ENCODE data around the gene ABCC9. TPM values are rescaled to one million over a fixed set of nuclear protein-coding genes. Genes with fewer than 3 reads are reported as not detected.

ABCC9 gene
- total RNA-seq, 1 donor from 2014 or later = 27.5 TPM

- intact Hi-C loops (cut with DNase I) = no loop called here
- ATAC-seq = no peak
- Histone ChIP-seq H3K4me3 (no peak overlapping the region), H3K9me3 (no peaks in the 10 kb centered on the region), H3K27ac (no peak overlapping the region), H3K36me3 (no peaks in the 10 kb centered on the region), H3K4me1 (peaks cover 13% of the 10 kb centered on the region), H3K27me3 (ENCODE audit: low read depth) (no peaks in the 10 kb centered on the region)
- TF ChIP-seq CTCF (IDR thresholded peaks at IDR 0.05) = no peak
- DNase-seq = no peak
These were observed 122.0 kb downstream of the ABCC9 start for GRCh38 chr12:21819236-21819635.

- Histone ChIP-seq H3K4me3 (no peak overlapping the region), H3K36me3 (no peaks in the 10 kb centered on the region), H3K9me3 (no peaks in the 10 kb centered on the region), H3K27ac (no peak overlapping the region), H3K27me3 (ENCODE audit: low read depth) (no peaks in the 10 kb centered on the region), H3K4me1 (peaks cover 13% of the 10 kb centered on the region)
- intact Hi-C loops (cut with DNase I) = no loop called here
- ATAC-seq = no peak
- no peak for DNase-seq
- no peak for TF ChIP-seq CTCF (IDR thresholded peaks at IDR 0.05)
These were observed 122.6 kb downstream of the ABCC9 start for GRCh38 chr12:21818627-21819026.

GRCh38 chr12:21815306-21816062, 125.7 kb downstream of the ABCC9 start:
- Histone ChIP-seq H3K36me3 (no peaks in the 10 kb centered on the region), H3K27ac (no peak overlapping the region), H3K9me3 (no peaks in the 10 kb centered on the region), H3K27me3 (ENCODE audit: low read depth) (no peaks in the 10 kb centered on the region), H3K4me3 (no peak overlapping the region), H3K4me1 (peaks cover 13% of the 10 kb centered on the region)
- DNase-seq = no peak
- TF ChIP-seq CTCF (IDR thresholded peaks at IDR 0.05) = no peak
- ATAC-seq = no peak
- intact Hi-C loops (cut with DNase I) = no loop called here

- TF ChIP-seq CTCF (IDR thresholded peaks at IDR 0.05) = no peak
- no peaks in the 10 kb centered on the region for H3K36me3 ChIP-seq
- no peaks in the 10 kb centered on the region for H3K9me3 ChIP-seq
- H3K27ac ChIP-seq = no peak overlapping the region
- DNase-seq (no peak), ATAC-seq (no peak)
- no peaks in the 10 kb centered on the region for H3K27me3 ChIP-seq (ENCODE audit: low read depth)
- intact Hi-C loops (cut with DNase I) = no loop called here
- no peak overlapping the region for H3K4me3 ChIP-seq
- peaks cover 12% of the 10 kb centered on the region for H3K4me1 ChIP-seq
These were observed 126.4 kb downstream of the ABCC9 start for GRCh38 chr12:21814814-21815213.

- H3K4me3 ChIP-seq = no peak overlapping the region
- H3K27ac ChIP-seq = no peak overlapping the region
- no peaks in the 10 kb centered on the region for H3K36me3 ChIP-seq
- no peaks in the 10 kb centered on the region for H3K9me3 ChIP-seq
- ATAC-seq (no peak), DNase-seq (no peak)
- no peaks in the 10 kb centered on the region for H3K27me3 ChIP-seq (ENCODE audit: low read depth)
- intact Hi-C loops (cut with DNase I) = no loop called here
- H3K4me1 ChIP-seq = peaks cover 7% of the 10 kb centered on the region
- no peak for TF ChIP-seq CTCF (IDR thresholded peaks at IDR 0.05)
These were observed 126.9 kb downstream of the ABCC9 start for GRCh38 chr12:21814327-21814726.
